Neural cell (in vitro differentiated cells): ENCODE measurements around the gene NRK.
"Not testable (repeated sequence)": the region's sequence is repeated elsewhere in the genome, so short reads cannot be mapped to it uniquely, and the experiment has no call there.

ENCODE experiments used
- CTCF ChIP-seq: fragments of 450-650 bp; IDR thresholded peaks from 2 replicates; pipeline ENCODE4 v1.5.1; 2014; ENCODE audit warnings: antibody characterized with exemption, mild to moderate bottlenecking, moderate library complexity; ENCODE audit not compliant: poor library complexity, severe bottlenecking
- EP300 ChIP-seq: fragments of 450-650 bp; conservative IDR thresholded peaks from 2 replicates; pipeline ENCODE4 v1.6.1; 2014; ENCODE audit warnings: antibody characterized with exemption, mild to moderate bottlenecking, moderate library complexity; ENCODE audit not compliant: poor library complexity, severe bottlenecking
- EZH2 ChIP-seq: fragments of 200-600, 300-800 bp; shearing (Covaris generic), sonication (generic); IDR thresholded peaks from 2 replicates; pipeline ENCODE4 v1.6.1; 2014; ENCODE audit warnings: antibody characterized with exemption, low read length, borderline replicate concordance, mild to moderate bottlenecking; ENCODE audit not compliant: insufficient read depth, poor library complexity, severe bottlenecking
- POLR2AphosphoS5 ChIP-seq: IDR thresholded peaks from 2 replicates; pipeline ENCODE4 v1.6.1; 2012
- SMC3 ChIP-seq: fragments of 450-650 bp; conservative IDR thresholded peaks from 2 replicates; pipeline ENCODE4 v1.6.1; 2014; ENCODE audit warnings: antibody characterized with exemption, mild to moderate bottlenecking, moderate library complexity; ENCODE audit not compliant: poor library complexity

DNA sequence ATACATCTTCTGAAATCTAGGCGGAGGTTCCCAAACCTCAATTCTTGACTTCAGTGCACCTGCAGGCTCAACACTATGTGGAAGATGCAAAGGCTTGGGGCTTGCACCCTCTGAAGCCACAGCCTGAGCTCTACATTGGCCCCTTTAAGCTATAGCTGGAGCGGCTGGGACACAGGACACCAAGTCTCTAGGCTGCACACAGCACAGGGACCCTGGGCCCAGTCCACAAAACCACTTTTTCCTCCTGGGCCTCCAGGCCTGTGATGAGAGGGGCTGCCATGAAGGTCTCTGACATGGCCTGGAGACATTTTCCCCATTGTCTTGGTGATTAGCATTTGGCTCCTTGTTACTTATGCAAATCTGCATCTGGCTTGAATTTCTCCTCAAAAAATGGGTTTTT is 27.8 kb downstream of the NRK start:
- TF ChIP-seq CTCF, POLR2AphosphoS5, SMC3, EZH2, EP300: not testable (repeated sequence)
